NCI-H460 (cell line): ENCODE data around the gene FLOT2. TPM values are rescaled to one million over a fixed set of nuclear protein-coding genes. Genes with fewer than 3 reads are reported as not detected.
"Not testable (repeated sequence)": the region's sequence is repeated elsewhere in the genome, so short reads cannot be mapped to it uniquely, and the experiment has no call there.

Source experiments
- DNase-seq: peaks from one replicate; pipeline ENCODE4 v3.0.0-alpha.2; 2016; ENCODE audit warnings: low read depth; ENCODE audit errors: extremely low read depth
- polyA plus RNA-seq: library from polyadenylated mRNA; depleted of rRNA; stranded (reverse); fragments of >200 nt; gene quantifications from 2 replicates; pipeline ENCODE4 v1.2.3, GENCODE V29; 2014; cell fraction: nucleus; rRNA removed
- total RNA-seq: library from RNA; depleted of rRNA; stranded (reverse); fragments of >200 nt; shearing (Covaris generic); gene quantifications from 2 replicates; pipeline ENCODE4 v1.2.3, GENCODE V29; 2014; rRNA removed

Gene FLOT2
- 29.2 and 30.7 TPM in 2 replicates for total RNA-seq
- 30.0 and 31.0 TPM in 2 replicates for polyA plus RNA-seq

GRCh38 chr17:28896884-28897768 lies at the start of gene FLOT2:
FLOT2 (minus strand) TSS chr17:28897733; CDS start chr17:28897574, 159 bp downstream.
- DNase-seq = peak; percentile 13

- DNase-seq = no peak
Measured at GRCh38 chr17:28946239-28946638, 48.7 kb upstream of the FLOT2 start.

GRCh38 chr17:28944862-28945741 lies 47.6 kb upstream of the FLOT2 start:
- DNase-seq = no peak

GRCh38 chr17:28944343-28944742 lies 46.8 kb upstream of the FLOT2 start:
- DNase-seq = no peak

- no peak for DNase-seq
Measured at GRCh38 chr17:28942925-28943324, 45.4 kb upstream of the FLOT2 start.

GRCh38 chr17:28941251-28941650 lies 43.7 kb upstream of the FLOT2 start:
- DNase-seq = no peak

- no peak for DNase-seq
Measured at GRCh38 chr17:28940675-28941074, 43.1 kb upstream of the FLOT2 start.

GRCh38 chr17:28940142-28940541 lies 42.6 kb upstream of the FLOT2 start:
- no peak for DNase-seq

- DNase-seq = no peak
Measured at GRCh38 chr17:28938552-28938951, 41.0 kb upstream of the FLOT2 start.

GRCh38 chr17:28937044-28937729 lies 39.7 kb upstream of the FLOT2 start:
- DNase-seq = no peak

GRCh38 chr17:28935744-28936460 lies 38.4 kb upstream of the FLOT2 start:
- DNase-seq = no peak

GRCh38 chr17:28934508-28934907 lies 37.0 kb upstream of the FLOT2 start:
- not testable (repeated sequence) for DNase-seq

GRCh38 chr17:28929787-28930186 lies 32.3 kb upstream of the FLOT2 start:
- DNase-seq = no peak

- no peak for DNase-seq
Measured at GRCh38 chr17:28928061-28928460, 30.5 kb upstream of the FLOT2 start.

GRCh38 chr17:28926786-28927185 lies 29.3 kb upstream of the FLOT2 start:
- no peak for DNase-seq

- DNase-seq = no peak
Measured at GRCh38 chr17:28926366-28926765, 28.8 kb upstream of the FLOT2 start.

- DNase-seq = no peak
Measured at GRCh38 chr17:28925912-28926365, 28.4 kb upstream of the FLOT2 start.

GRCh38 chr17:28920201-28920600 lies 22.7 kb upstream of the FLOT2 start:
- no peak for DNase-seq

GRCh38 chr17:28918295-28918694 lies 20.8 kb upstream of the FLOT2 start:
- DNase-seq = no peak

- DNase-seq = no peak
Measured at GRCh38 chr17:28917465-28917864, 19.9 kb upstream of the FLOT2 start.
